Left renal cortex interstitium (tissue), 4 donors: ENCODE results near the gene CRX. TPM values are rescaled to one million over a fixed set of nuclear protein-coding genes. Genes with fewer than 3 reads are reported as not detected.
"Not testable (repeated sequence)": the region's sequence is repeated elsewhere in the genome, so short reads cannot be mapped to it uniquely, and the experiment has no call there.

Experiments
- DNase-seq, 4 donors: peaks; one replicate each; pipeline ENCODE4 v3.0.0-alpha.2; 2013; ENCODE audit warnings: low read depth in 4 of 4, low spot score in 2 of 4, missing footprints in 1 of 4
- polyA plus RNA-seq, 4 donors: library from polyadenylated mRNA; unstranded; fragments of 120-200 nt; gene quantifications; one replicate each; pipeline ENCODE4 v1.2.1, GENCODE V29; 2013; ENCODE audit not compliant: insufficient read length in 4 of 4

The CRX gene
- polyA plus RNA-seq, 4 donors: 0.21 TPM; not detected in 3

- not testable (repeated sequence) for DNase-seq
Observed at GRCh38 chr19:47858231-47858630, 36.5 kb downstream of the CRX start.

GRCh38 chr19:47858646-47859285 is 37.0 kb downstream of the CRX start, which contains the start of gene TPRX2:
Gene TPRX2, plus strand, starts transcription at chr19:47859235. Its CDS starts 12 bp downstream, at chr19:47859247.
- DNase-seq: not testable (repeated sequence)

- DNase-seq: not testable (repeated sequence)
Observed at GRCh38 chr19:47859838-47860237, 38.1 kb downstream of the CRX start.

GRCh38 chr19:47860602-47861297 is 39.0 kb downstream of the CRX start:
- DNase-seq: no peak

GRCh38 chr19:47861630-47862029 is 39.9 kb downstream of the CRX start:
- DNase-seq: no peak

GRCh38 chr19:47863514-47863936 is 41.8 kb downstream of the CRX start:
- DNase-seq: peak; percentile 42 to 70 (median 51)

GRCh38 chr19:47865166-47865565 is 43.4 kb downstream of the CRX start:
- DNase-seq: no peak

GRCh38 chr19:47878906-47879305 is 57.2 kb downstream of the CRX start:
- DNase-seq: no peak

- not testable (repeated sequence) for DNase-seq
Observed at GRCh38 chr19:47879385-47879784, 57.6 kb downstream of the CRX start.

GRCh38 chr19:47881757-47882156 is 60.0 kb downstream of the CRX start:
- DNase-seq: no peak

- no peak for DNase-seq
Observed at GRCh38 chr19:47882890-47883289, 61.2 kb downstream of the CRX start.

- no peak for DNase-seq
Observed at GRCh38 chr19:47885067-47885463, 63.3 kb downstream of the CRX start.

- DNase-seq: no peak
Observed at GRCh38 chr19:47886010-47886559, 64.3 kb downstream of the CRX start, which contains the start of gene SULT2A1. Gene SULT2A1, minus strand, starts transcription at chr19:47886315. Its CDS starts 58 bp downstream, at chr19:47886257.

- DNase-seq: no peak
Observed at GRCh38 chr19:47890865-47891621, 69.3 kb downstream of the CRX start.

- DNase-seq: no peak
Observed at GRCh38 chr19:47891622-47891922, 69.8 kb downstream of the CRX start.

GRCh38 chr19:47891923-47892666 is 70.4 kb downstream of the CRX start:
- no peak for DNase-seq
